Progenitor cell of endocrine pancreas (in vitro differentiated cells): ENCODE measurements around the gene NECAB3. TPM values are rescaled to one million over a fixed set of nuclear protein-coding genes. Genes with fewer than 3 reads are reported as not detected.

Experiments
- DNase-seq: peaks from one replicate; pipeline ENCODE4 v3.0.0; 2021; ENCODE audit warnings: low spot score; ENCODE audit not compliant: unreplicated experiment
- H3K27ac Mint-ChIP-seq: 2 replicates; pipeline ENCODE4 v1.8.0; 2021; ENCODE audit warnings: mild to moderate bottlenecking, moderate library complexity, mixed read lengths
- H3K27me3 Mint-ChIP-seq: 2 replicates; pipeline ENCODE4 v1.8.0; 2021; ENCODE audit warnings: mixed read lengths
- H3K36me3 Mint-ChIP-seq: 2 replicates; pipeline ENCODE4 v1.8.0; 2022; ENCODE audit warnings: mixed read lengths; ENCODE audit not compliant: insufficient read depth
- H3K4me1 Mint-ChIP-seq: 2 replicates; pipeline ENCODE4 v1.8.0; 2021; ENCODE audit warnings: low read depth, mixed read lengths
- H3K4me3 Mint-ChIP-seq: 2 replicates; pipeline ENCODE4 v1.8.0; 2021; ENCODE audit warnings: low read depth, mild to moderate bottlenecking, moderate library complexity, mixed read lengths
- H3K9me3 Mint-ChIP-seq: 2 replicates; pipeline ENCODE4 v1.8.0; 2021; ENCODE audit warnings: low read depth, mixed read lengths
- total RNA-seq: library from RNA; stranded (reverse); gene quantifications from 2 replicates; pipeline ENCODE4 v1.2.1, GENCODE V29; 2021
- TF ChIP-seq, protein P1 (sequence below): fragments of 200-600 bp; sonication (generic); IDR thresholded peaks from one replicate; pipeline ENCODE4 v1.5.0; 2021; ENCODE audit warnings: antibody characterized with exemption, mild to moderate bottlenecking; ENCODE audit not compliant: unreplicated experiment

NECAB3 gene
- total RNA-seq, 1 donor from 2014 or later: 68.3 TPM

DNA sequence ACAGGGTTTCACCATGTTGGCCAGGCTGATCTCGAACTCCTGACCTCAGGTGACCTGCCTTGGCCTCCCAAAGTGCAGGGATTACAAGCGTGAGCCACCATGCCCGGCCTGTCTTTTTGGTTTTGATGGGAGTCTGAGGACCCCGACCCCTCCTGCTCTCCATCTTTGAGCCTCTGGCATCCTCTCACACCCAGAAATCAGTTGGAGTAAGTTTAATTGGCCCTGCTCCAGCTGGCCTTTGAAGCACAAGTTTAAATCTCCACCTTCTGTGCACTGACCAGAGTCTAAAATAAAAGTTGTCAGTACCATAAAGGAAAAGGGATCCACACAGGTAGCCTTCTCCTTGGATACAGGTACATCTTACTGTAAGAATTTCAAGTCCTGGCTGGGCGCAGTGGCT, 28.0 kb downstream of the NECAB3 start:
- Mint-ChIP-seq H3K4me3 (no peak overlapping the region), H3K36me3 (peaks cover 25% of the 10 kb centered on the region), H3K27ac (no peak overlapping the region), H3K4me1 (peaks cover 19% of the 10 kb centered on the region), H3K9me3 (no peaks in the 10 kb centered on the region), H3K27me3 (no peaks in the 10 kb centered on the region)
- no peak for DNase-seq
- TF ChIP-seq, protein P1, sequence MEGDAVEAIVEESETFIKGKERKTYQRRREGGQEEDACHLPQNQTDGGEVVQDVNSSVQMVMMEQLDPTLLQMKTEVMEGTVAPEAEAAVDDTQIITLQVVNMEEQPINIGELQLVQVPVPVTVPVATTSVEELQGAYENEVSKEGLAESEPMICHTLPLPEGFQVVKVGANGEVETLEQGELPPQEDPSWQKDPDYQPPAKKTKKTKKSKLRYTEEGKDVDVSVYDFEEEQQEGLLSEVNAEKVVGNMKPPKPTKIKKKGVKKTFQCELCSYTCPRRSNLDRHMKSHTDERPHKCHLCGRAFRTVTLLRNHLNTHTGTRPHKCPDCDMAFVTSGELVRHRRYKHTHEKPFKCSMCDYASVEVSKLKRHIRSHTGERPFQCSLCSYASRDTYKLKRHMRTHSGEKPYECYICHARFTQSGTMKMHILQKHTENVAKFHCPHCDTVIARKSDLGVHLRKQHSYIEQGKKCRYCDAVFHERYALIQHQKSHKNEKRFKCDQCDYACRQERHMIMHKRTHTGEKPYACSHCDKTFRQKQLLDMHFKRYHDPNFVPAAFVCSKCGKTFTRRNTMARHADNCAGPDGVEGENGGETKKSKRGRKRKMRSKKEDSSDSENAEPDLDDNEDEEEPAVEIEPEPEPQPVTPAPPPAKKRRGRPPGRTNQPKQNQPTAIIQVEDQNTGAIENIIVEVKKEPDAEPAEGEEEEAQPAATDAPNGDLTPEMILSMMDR: no peak

DNA sequence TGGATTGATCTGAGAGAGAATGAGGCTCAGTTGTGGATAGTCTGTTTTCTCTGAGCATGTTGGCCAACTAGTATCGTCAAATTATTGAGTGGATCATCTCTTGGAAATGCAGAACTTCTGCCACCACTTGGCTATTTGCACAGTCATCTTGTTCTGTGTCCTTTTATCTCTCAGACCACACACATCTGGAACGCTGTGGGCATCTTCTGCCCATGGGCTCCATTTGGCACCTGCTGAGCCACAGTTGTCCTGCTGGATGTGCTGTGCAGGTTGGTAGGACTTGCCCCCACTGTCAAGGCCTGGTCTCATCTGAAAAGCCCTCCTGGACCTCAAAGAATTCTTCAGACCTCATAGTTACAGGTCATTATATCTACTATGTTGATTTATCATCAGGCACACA, 28.8 kb downstream of the NECAB3 start:
- TF ChIP-seq, protein P1: no peak
- Mint-ChIP-seq H3K4me3 (no peak overlapping the region), H3K9me3 (no peaks in the 10 kb centered on the region), H3K4me1 (peaks cover 13% of the 10 kb centered on the region), H3K27me3 (no peaks in the 10 kb centered on the region), H3K36me3 (peaks cover 29% of the 10 kb centered on the region), H3K27ac (peak overlapping the region; percentile 42)
- DNase-seq: no peak

DNA sequence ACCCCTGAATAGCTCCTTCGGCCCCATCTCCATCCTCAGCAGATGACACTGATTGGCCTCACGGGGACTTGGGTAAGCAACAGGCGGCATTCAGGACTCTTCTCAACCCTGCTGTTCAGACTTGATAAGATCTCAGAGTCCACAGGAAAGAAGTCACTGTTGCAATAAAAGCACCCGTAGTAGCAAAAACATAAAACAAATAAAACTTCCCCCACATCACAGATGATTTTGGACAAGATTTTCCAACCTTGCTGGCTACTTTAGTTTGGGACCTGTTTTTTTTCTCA, 29.2 kb downstream of the NECAB3 start:
- no peak overlapping the region for H3K27ac Mint-ChIP-seq
- no peaks in the 10 kb centered on the region for H3K27me3 Mint-ChIP-seq
- no peaks in the 10 kb centered on the region for H3K9me3 Mint-ChIP-seq
- no peak overlapping the region for H3K4me3 Mint-ChIP-seq
- peaks cover 32% of the 10 kb centered on the region for H3K36me3 Mint-ChIP-seq
- H3K4me1 Mint-ChIP-seq: peaks cover 13% of the 10 kb centered on the region
- DNase-seq: no peak
- TF ChIP-seq, protein P1: no peak

DNA sequence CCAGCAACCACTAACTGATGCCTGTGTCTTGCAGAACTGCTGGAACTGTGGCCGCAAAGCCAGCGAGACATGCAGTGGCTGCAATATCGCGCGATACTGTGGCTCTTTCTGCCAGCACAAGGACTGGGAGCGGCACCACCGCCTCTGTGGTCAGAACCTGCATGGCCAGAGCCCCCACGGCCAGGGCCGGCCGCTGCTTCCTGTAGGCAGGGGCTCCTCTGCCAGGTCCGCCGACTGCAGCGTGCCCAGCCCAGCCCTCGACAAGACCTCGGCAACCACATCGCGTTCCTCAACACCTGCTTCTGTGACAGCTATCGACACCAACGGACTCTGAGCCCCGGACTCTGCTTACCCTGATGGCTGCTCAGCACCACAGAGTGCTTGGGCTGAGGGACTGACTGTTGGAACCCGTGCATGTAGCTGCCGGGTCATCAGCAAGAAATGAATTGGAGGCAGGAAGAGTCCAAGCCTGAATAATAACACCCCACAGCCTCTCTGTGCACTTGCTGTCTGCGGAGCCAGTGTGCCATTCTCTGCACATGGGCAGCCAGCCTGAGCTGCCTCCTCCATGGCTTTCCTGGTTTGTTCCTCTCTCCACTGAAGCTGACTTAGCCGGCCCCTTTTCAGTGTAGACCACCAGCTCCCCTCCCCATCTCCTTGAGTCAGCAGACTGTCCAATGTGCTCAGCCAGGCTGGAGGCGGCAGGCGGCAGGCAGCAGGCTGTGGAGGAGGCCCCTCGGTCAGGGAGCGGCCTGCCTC, 29.7 kb downstream of the NECAB3 start:
- no peaks in the 10 kb centered on the region for H3K27me3 Mint-ChIP-seq
- TF ChIP-seq, protein P1: no peak
- no peak overlapping the region for H3K4me3 Mint-ChIP-seq
- peaks cover 8% of the 10 kb centered on the region for H3K4me1 Mint-ChIP-seq
- no peak overlapping the region for H3K27ac Mint-ChIP-seq
- H3K9me3 Mint-ChIP-seq: no peaks in the 10 kb centered on the region
- H3K36me3 Mint-ChIP-seq: peaks cover 35% of the 10 kb centered on the region
- no peak for DNase-seq

DNA sequence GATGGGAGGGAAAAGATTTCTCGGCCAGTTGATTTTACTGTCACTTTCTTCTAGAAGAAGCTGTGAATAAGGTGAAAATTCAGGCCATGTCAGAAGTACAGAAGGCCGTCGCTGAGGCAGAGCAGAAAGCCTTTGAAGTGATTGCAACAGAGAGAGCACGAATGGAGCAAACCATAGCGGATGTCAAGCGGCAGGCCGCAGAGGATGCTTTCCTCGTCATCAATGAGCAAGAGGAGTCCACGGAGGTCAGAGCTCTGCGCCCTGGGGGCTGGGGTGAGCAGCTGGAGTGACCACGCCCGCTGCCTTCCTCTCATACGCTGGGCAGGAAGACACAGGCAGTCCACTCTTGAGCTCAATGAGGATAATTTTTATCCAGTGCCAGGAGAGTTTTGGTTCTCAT, 33.9 kb downstream of the NECAB3 start:
- Mint-ChIP-seq H3K27ac (no peak overlapping the region), H3K27me3 (no peaks in the 10 kb centered on the region), H3K36me3 (peaks cover 36% of the 10 kb centered on the region), H3K4me3 (no peak overlapping the region), H3K4me1 (no peaks in the 10 kb centered on the region), H3K9me3 (no peaks in the 10 kb centered on the region)
- TF ChIP-seq, protein P1: no peak
- DNase-seq: no peak
